ENCODE data around the gene NMU. TPM values are rescaled to one million over a fixed set of nuclear protein-coding genes. Genes with fewer than 3 reads are reported as not detected.
A peak's percentile ranks its signal among the peaks of the same experiment; 100 is the strongest.

Gene NMU
- polyA plus RNA-seq, 1 donor (not counting 4 experiments of a cell fraction or from before 2014, with no cell fraction given): 12.0 TPM

- Histone ChIP-seq H3K9me1 (ENCODE audit: control insufficient read depth, extremely low read depth, insufficient read depth, low read length) (no peaks in the 10 kb centered on the region), H3K36me3 (ENCODE audit: control insufficient read depth in 2 of 2, extremely low read depth in 1 of 2, insufficient read depth in 2 of 2, low read length in 2 of 2) (no peaks in the 10 kb centered on the region), H3K9me3 (ENCODE audit: control insufficient read depth, low read depth, low read length) (no peaks in the 10 kb centered on the region), H3K4me3 (ENCODE audit: control insufficient read depth in 2 of 3, extremely low read depth in 1 of 3, insufficient read depth in 2 of 3, low read depth in 1 of 3, low read length in 3 of 3) (no peak overlapping the region), H3K4me1 (ENCODE audit: control insufficient read depth, extremely low read depth, insufficient read depth, low read length) (no peaks in the 10 kb centered on the region), H3K79me2 (ENCODE audit: control insufficient read depth, insufficient read depth, low read length) (no peaks in the 10 kb centered on the region), H3K27me3 (ENCODE audit: control insufficient read depth, extremely low read depth, insufficient read depth, low read length) (no peaks in the 10 kb centered on the region), H3K9ac (ENCODE audit: control insufficient read depth, extremely low read depth, insufficient read depth, low read length) (no peak overlapping the region), H4K20me1 (ENCODE audit: control insufficient read depth, extremely low read depth, insufficient read depth, low read length) (no peaks in the 10 kb centered on the region), H2AFZ (ENCODE audit: control insufficient read depth, low read length) (no peak overlapping the region), H3K4me2 (ENCODE audit: control insufficient read depth, extremely low read depth, insufficient read depth, low read depth, low read length) (no peak overlapping the region), H3K27ac (ENCODE audit: control insufficient read depth, insufficient read depth, low read length) (no peak overlapping the region)
- DNase-seq (ENCODE audit: low read depth, low spot score) (no peak), FAIRE-seq (no peak)
- TF ChIP-seq EZH2 (IDR thresholded peaks at IDR 0.05; ENCODE audit: low read length) (no peak), CTCF (optimal IDR thresholded peaks at IDR 0.05 in 1 of 3, IDR thresholded peaks at IDR 0.05 in 1 of 3, conservative IDR thresholded peaks at IDR 0.05 in 1 of 3; ENCODE audit: extremely low read depth in 1 of 3, insufficient read depth in 2 of 3, low read length in 3 of 3) (no peak)
- dilution Hi-C loops (cut with MboI; ENCODE audit: extremely low pct_ligation_motif_present, low sequenced_read_pairs): no loop called here
Measured at GRCh38 chr4:55568905-55569504, 67.1 kb downstream of the NMU start.

- FAIRE-seq: peak; percentile 43
- dilution Hi-C loops (cut with MboI; ENCODE audit: extremely low pct_ligation_motif_present, low sequenced_read_pairs): no loop called here
- H3K4me3 ChIP-seq (ENCODE audit: control insufficient read depth in 2 of 3, extremely low read depth in 1 of 3, insufficient read depth in 2 of 3, low read depth in 1 of 3, low read length in 3 of 3): no peak overlapping the region
- no peaks in the 10 kb centered on the region for H3K79me2 ChIP-seq (ENCODE audit: control insufficient read depth, insufficient read depth, low read length)
- no peak overlapping the region for H3K4me2 ChIP-seq (ENCODE audit: control insufficient read depth, extremely low read depth, insufficient read depth, low read depth, low read length)
- H3K9me3 ChIP-seq (ENCODE audit: control insufficient read depth, low read depth, low read length): no peaks in the 10 kb centered on the region
- H3K4me1 ChIP-seq (ENCODE audit: control insufficient read depth, extremely low read depth, insufficient read depth, low read length): no peaks in the 10 kb centered on the region
- H3K9me1 ChIP-seq (ENCODE audit: control insufficient read depth, extremely low read depth, insufficient read depth, low read length): no peaks in the 10 kb centered on the region
- TF ChIP-seq CTCF (optimal IDR thresholded peaks at IDR 0.05 in 1 of 3, IDR thresholded peaks at IDR 0.05 in 1 of 3, conservative IDR thresholded peaks at IDR 0.05 in 1 of 3; ENCODE audit: extremely low read depth in 1 of 3, insufficient read depth in 2 of 3, low read length in 3 of 3): no peak
- TF ChIP-seq EZH2 (IDR thresholded peaks at IDR 0.05; ENCODE audit: low read length): no peak
- DNase-seq (ENCODE audit: low read depth, low spot score): no peak
- H2AFZ ChIP-seq (ENCODE audit: control insufficient read depth, low read length): no peak overlapping the region
- H3K9ac ChIP-seq (ENCODE audit: control insufficient read depth, extremely low read depth, insufficient read depth, low read length): no peak overlapping the region
- H4K20me1 ChIP-seq (ENCODE audit: control insufficient read depth, extremely low read depth, insufficient read depth, low read length): no peaks in the 10 kb centered on the region
- no peaks in the 10 kb centered on the region for H3K36me3 ChIP-seq (ENCODE audit: control insufficient read depth in 2 of 2, extremely low read depth in 1 of 2, insufficient read depth in 2 of 2, low read length in 2 of 2)
- H3K27ac ChIP-seq (ENCODE audit: control insufficient read depth, insufficient read depth, low read length): no peak overlapping the region
- H3K27me3 ChIP-seq (ENCODE audit: control insufficient read depth, extremely low read depth, insufficient read depth, low read length): no peaks in the 10 kb centered on the region
Measured at GRCh38 chr4:55561889-55562288, 74.2 kb downstream of the NMU start.
